Activated T-cell treated with anti-CD3 and anti-CD28 coated beads, Interleukin-2, amount 50 U/mL, for 72 hours (primary cell): ENCODE measurements around the gene TSPAN12. TPM values are rescaled to one million over a fixed set of nuclear protein-coding genes. Genes with fewer than 3 reads are reported as not detected.

ENCODE experiments used
- ATAC-seq, 2 donors: fragments of 150-1000 bp; cut with Tn5 transposase; replicated peaks in 1 of 2; 2 replicates each; pipeline ENCODE4 v1.10.0; 2021; ENCODE audit warnings: moderate library complexity in 2 of 2, mild to moderate bottlenecking in 1 of 2
- DNase-seq, 2 donors: peaks; one replicate each; pipeline ENCODE4 v3.0.0; 2021 to 2022; ENCODE audit warnings: mixed read lengths in 1 of 2
- H3K27ac Mint-ChIP-seq: one replicate; pipeline ENCODE4 v1.8.0; 2022; ENCODE audit warnings: mild to moderate bottlenecking, moderate library complexity, mixed read lengths
- H3K27me3 Mint-ChIP-seq: one replicate; pipeline ENCODE4 v1.8.0; 2022; ENCODE audit warnings: low read depth, mixed read lengths
- H3K36me3 Mint-ChIP-seq, 2 donors: one replicate each; pipeline ENCODE4 v1.8.0; 2022; ENCODE audit warnings: mixed read lengths in 2 of 2, mild to moderate bottlenecking in 1 of 2; ENCODE audit not compliant: insufficient read depth in 2 of 2
- H3K4me1 Mint-ChIP-seq: one replicate; pipeline ENCODE4 v1.8.0; 2022; ENCODE audit warnings: low read depth, mixed read lengths
- H3K4me3 Mint-ChIP-seq, 2 donors: one replicate each; pipeline ENCODE4 v1.8.0; 2022; ENCODE audit warnings: mild to moderate bottlenecking in 2 of 2, mixed read lengths in 2 of 2, moderate library complexity in 2 of 2
- H3K9me3 Mint-ChIP-seq, 2 donors: one replicate each; pipeline ENCODE4 v1.8.0; 2022; ENCODE audit warnings: mixed read lengths in 2 of 2
- total RNA-seq, 2 donors: library from RNA; stranded (reverse); gene quantifications; one replicate each; pipeline ENCODE4 v1.2.3, GENCODE V29; 2022

Gene TSPAN12
- total RNA-seq, 2 donors from 2014 or later = 0.19 TPM; not detected in 1

GRCh38 chr7:120864141-120864900 is 6.4 kb upstream of the TSPAN12 start:
- Mint-ChIP-seq H3K27ac (no peak overlapping the region), H3K4me1 (no peaks in the 10 kb centered on the region), H3K9me3 (no peaks in the 10 kb centered on the region), H3K36me3 (no peaks in the 10 kb centered on the region), H3K4me3 (no peak overlapping the region), H3K27me3 (peaks cover 60% of the 10 kb centered on the region)
- DNase-seq = no peak
- ATAC-seq = no peak

- Mint-ChIP-seq H3K27me3 (peaks cover 72% of the 10 kb centered on the region), H3K9me3 (no peaks in the 10 kb centered on the region), H3K4me3 (no peak overlapping the region), H3K4me1 (peaks cover 4% of the 10 kb centered on the region), H3K27ac (no peak overlapping the region), H3K36me3 (no peaks in the 10 kb centered on the region)
- ATAC-seq (no peak), DNase-seq (no peak)
Measured at GRCh38 chr7:120862987-120863590, 5.1 kb upstream of the TSPAN12 start.

GRCh38 chr7:120860156-120860555 is 2.2 kb upstream of the TSPAN12 start:
- Mint-ChIP-seq H3K27me3 (peaks cover 77% of the 10 kb centered on the region), H3K9me3 (no peaks in the 10 kb centered on the region), H3K36me3 (no peaks in the 10 kb centered on the region), H3K4me1 (peaks cover 18% of the 10 kb centered on the region), H3K27ac (no peak overlapping the region), H3K4me3 (no peak overlapping the region)
- DNase-seq (no peak), ATAC-seq (no peak)

GRCh38 chr7:120859459-120859858 is 1.5 kb upstream of the TSPAN12 start:
- Mint-ChIP-seq H3K4me3 (no peak overlapping the region), H3K27me3 (peaks cover 80% of the 10 kb centered on the region), H3K27ac (no peak overlapping the region), H3K9me3 (no peaks in the 10 kb centered on the region), H3K4me1 (peaks cover 18% of the 10 kb centered on the region), H3K36me3 (no peaks in the 10 kb centered on the region)
- no peak for DNase-seq
- ATAC-seq = no peak

GRCh38 chr7:120856621-120857352 is 1.2 kb downstream of the TSPAN12 start:
- DNase-seq (peak; percentile 12 to 17), ATAC-seq (peak; percentile 54 to 57)
- Mint-ChIP-seq H3K4me3 (peak overlapping the region; percentile 77 to 89), H3K27ac (no peak overlapping the region), H3K9me3 (no peaks in the 10 kb centered on the region), H3K36me3 (no peaks in the 10 kb centered on the region), H3K4me1 (peaks cover 18% of the 10 kb centered on the region), H3K27me3 (peaks cover 66% of the 10 kb centered on the region)

GRCh38 chr7:120856198-120856597 is 1.7 kb downstream of the TSPAN12 start:
- no peak for ATAC-seq
- Mint-ChIP-seq H3K4me1 (peaks cover 18% of the 10 kb centered on the region), H3K36me3 (no peaks in the 10 kb centered on the region), H3K4me3 (peak overlapping the region; percentile 77 to 89), H3K9me3 (no peaks in the 10 kb centered on the region), H3K27ac (no peak overlapping the region), H3K27me3 (peaks cover 62% of the 10 kb centered on the region)
- no peak for DNase-seq

GRCh38 chr7:120852700-120853099 is 5.2 kb downstream of the TSPAN12 start:
- no peak for ATAC-seq
- Mint-ChIP-seq H3K27ac (no peak overlapping the region), H3K36me3 (no peaks in the 10 kb centered on the region)

GRCh38 chr7:120843109-120843508 is 14.8 kb downstream of the TSPAN12 start:
- Mint-ChIP-seq H3K4me3 (no peak overlapping the region), H3K27me3 (peaks cover 17% of the 10 kb centered on the region), H3K27ac (no peak overlapping the region), H3K36me3 (no peaks in the 10 kb centered on the region), H3K9me3 (no peaks in the 10 kb centered on the region), H3K4me1 (no peaks in the 10 kb centered on the region)
- no peak for ATAC-seq
- no peak for DNase-seq

More at GRCh38 chr7:120852700-120853099, 5.2 kb downstream of the TSPAN12 start:
- H3K4me1 Mint-ChIP-seq = peaks cover 10% of the 10 kb centered on the region
- H3K9me3 Mint-ChIP-seq = no peaks in the 10 kb centered on the region
- peaks cover 41% of the 10 kb centered on the region for H3K27me3 Mint-ChIP-seq
- no peak overlapping the region for H3K4me3 Mint-ChIP-seq
- DNase-seq = no peak

GRCh38 chr7:120842121-120842621 is 15.8 kb downstream of the TSPAN12 start:
- peaks cover 11% of the 10 kb centered on the region for H3K27me3 Mint-ChIP-seq
- H3K4me3 Mint-ChIP-seq = no peak overlapping the region
- no peaks in the 10 kb centered on the region for H3K4me1 Mint-ChIP-seq
- H3K9me3 Mint-ChIP-seq = no peaks in the 10 kb centered on the region
- no peak for ATAC-seq
- H3K36me3 Mint-ChIP-seq = no peaks in the 10 kb centered on the region
- DNase-seq = no peak
- H3K27ac Mint-ChIP-seq = no peak overlapping the region

GRCh38 chr7:120841608-120842007 is 16.3 kb downstream of the TSPAN12 start:
- no peaks in the 10 kb centered on the region for H3K36me3 Mint-ChIP-seq
- no peaks in the 10 kb centered on the region for H3K9me3 Mint-ChIP-seq
- H3K4me3 Mint-ChIP-seq = no peak overlapping the region
- peaks cover 11% of the 10 kb centered on the region for H3K27me3 Mint-ChIP-seq
- no peaks in the 10 kb centered on the region for H3K4me1 Mint-ChIP-seq
- no peak for DNase-seq
- ATAC-seq = no peak
- H3K27ac Mint-ChIP-seq = no peak overlapping the region

GRCh38 chr7:120838281-120838682 is 19.7 kb downstream of the TSPAN12 start:
- ATAC-seq (no peak), DNase-seq (no peak)
- Mint-ChIP-seq H3K9me3 (no peaks in the 10 kb centered on the region), H3K4me1 (no peaks in the 10 kb centered on the region), H3K27me3 (peaks cover 18% of the 10 kb centered on the region), H3K36me3 (no peaks in the 10 kb centered on the region), H3K27ac (no peak overlapping the region), H3K4me3 (no peak overlapping the region)

GRCh38 chr7:120837599-120837998 is 20.3 kb downstream of the TSPAN12 start:
- no peaks in the 10 kb centered on the region for H3K4me1 Mint-ChIP-seq
- no peaks in the 10 kb centered on the region for H3K36me3 Mint-ChIP-seq
- no peak for DNase-seq
- H3K4me3 Mint-ChIP-seq = no peak overlapping the region
- peaks cover 18% of the 10 kb centered on the region for H3K27me3 Mint-ChIP-seq
- no peak for ATAC-seq
- no peaks in the 10 kb centered on the region for H3K9me3 Mint-ChIP-seq
- H3K27ac Mint-ChIP-seq = no peak overlapping the region

- Mint-ChIP-seq H3K4me3 (no peak overlapping the region), H3K27ac (no peak overlapping the region), H3K36me3 (no peaks in the 10 kb centered on the region), H3K4me1 (no peaks in the 10 kb centered on the region), H3K9me3 (no peaks in the 10 kb centered on the region), H3K27me3 (peaks cover 18% of the 10 kb centered on the region)
- no peak for ATAC-seq
- no peak for DNase-seq
Measured at GRCh38 chr7:120836556-120837115, 21.3 kb downstream of the TSPAN12 start.
